ENCODE results near the gene CREB3. TPM values are rescaled to one million over a fixed set of nuclear protein-coding genes. Genes with fewer than 3 reads are reported as not detected.

Gene CREB3
- polyA plus RNA-seq, 1 experiment: 51.1 TPM

- TF ChIP-seq CTCF (IDR thresholded peaks at IDR 0.05; ENCODE audit: low read depth, low read length): no peak
- CTCF ChIA-PET: interaction anchor here (0.6 to 1.2 kb wide), 3 partner anchors 24 to 113 kb away, joined by 3 to 5 read pairs (median 3); no protein-coding TSS in a partner anchor
- Histone ChIP-seq H3K9me3 (ENCODE audit: control insufficient read depth, insufficient read depth, low read length) (no peaks in the 10 kb centered on the region), H3K27me3 (ENCODE audit: control insufficient read depth, insufficient read depth, low read length) (peaks cover 14% of the 10 kb centered on the region), H3K27ac (ENCODE audit: low read depth, low read length) (no peak overlapping the region), H3K4me3 (ENCODE audit: low read depth, low read length) (no peak overlapping the region)
- no peak for DNase-seq (ENCODE audit: low read depth, low spot score)
- POLR2A ChIA-PET: no interaction called here
These were observed 27.3 kb downstream of the CREB3 start for GRCh38 chr9:35759795-35760194.

GRCh38 chr9:35760651-35761050, 28.2 kb downstream of the CREB3 start:
- Histone ChIP-seq H3K27me3 (ENCODE audit: control insufficient read depth, insufficient read depth, low read length) (peaks cover 14% of the 10 kb centered on the region), H3K27ac (ENCODE audit: low read depth, low read length) (no peak overlapping the region), H3K4me3 (ENCODE audit: low read depth, low read length) (no peak overlapping the region), H3K9me3 (ENCODE audit: control insufficient read depth, insufficient read depth, low read length) (no peaks in the 10 kb centered on the region)
- POLR2A ChIA-PET: no interaction called here
- no peak for DNase-seq (ENCODE audit: low read depth, low spot score)
- TF ChIP-seq CTCF (IDR thresholded peaks at IDR 0.05; ENCODE audit: low read depth, low read length): no peak
- CTCF ChIA-PET: interaction anchor here (0.6 to 0.8 kb wide), 3 partner anchors 30 to 678 kb away, joined by 3 to 5 read pairs (median 4); no protein-coding TSS in a partner anchor

- DNase-seq (ENCODE audit: low read depth, low spot score): no peak
- TF ChIP-seq CTCF (IDR thresholded peaks at IDR 0.05; ENCODE audit: low read depth, low read length): no peak
- Histone ChIP-seq H3K4me3 (ENCODE audit: low read depth, low read length) (no peak overlapping the region), H3K9me3 (ENCODE audit: control insufficient read depth, insufficient read depth, low read length) (no peaks in the 10 kb centered on the region), H3K27ac (ENCODE audit: low read depth, low read length) (no peak overlapping the region), H3K27me3 (ENCODE audit: control insufficient read depth, insufficient read depth, low read length) (peaks cover 13% of the 10 kb centered on the region)
- ChIA-PET CTCF (no interaction called here), POLR2A (no interaction called here)
These were observed 30.7 kb downstream of the CREB3 start for GRCh38 chr9:35763181-35763580.

GRCh38 chr9:35763803-35764202, 31.3 kb downstream of the CREB3 start:
- H3K27me3 ChIP-seq (ENCODE audit: control insufficient read depth, insufficient read depth, low read length): peaks cover 15% of the 10 kb centered on the region
- TF ChIP-seq CTCF (IDR thresholded peaks at IDR 0.05; ENCODE audit: low read depth, low read length): no peak
- no peak for DNase-seq (ENCODE audit: low read depth, low spot score)
- CTCF ChIA-PET: no interaction called here
- no peak overlapping the region for H3K27ac ChIP-seq (ENCODE audit: low read depth, low read length)
- H3K4me3 ChIP-seq (ENCODE audit: low read depth, low read length): no peak overlapping the region
- POLR2A ChIA-PET: no interaction called here
- no peaks in the 10 kb centered on the region for H3K9me3 ChIP-seq (ENCODE audit: control insufficient read depth, insufficient read depth, low read length)

- H3K27ac ChIP-seq (ENCODE audit: low read depth, low read length): no peak overlapping the region
- H3K27me3 ChIP-seq (ENCODE audit: control insufficient read depth, insufficient read depth, low read length): peaks cover 30% of the 10 kb centered on the region
- no peak for TF ChIP-seq CTCF (IDR thresholded peaks at IDR 0.05; ENCODE audit: low read depth, low read length)
- no peaks in the 10 kb centered on the region for H3K9me3 ChIP-seq (ENCODE audit: control insufficient read depth, insufficient read depth, low read length)
- H3K4me3 ChIP-seq (ENCODE audit: low read depth, low read length): no peak overlapping the region
- CTCF ChIA-PET: no interaction called here
- POLR2A ChIA-PET: no interaction called here
- no peak for DNase-seq (ENCODE audit: low read depth, low spot score)
These were observed 34.5 kb downstream of the CREB3 start for GRCh38 chr9:35766997-35767396.
